D721Med (cell line): Measurements from ENCODE around the gene CRYM.

Experiments used
- DNase-seq: peaks from one replicate; pipeline ENCODE4 v3.0.0; 2011; ENCODE audit warnings: low spot score; ENCODE audit not compliant: insufficient read length
- FAIRE-seq: peaks from 2 replicates; lab custom pipeline; 2011; peaks lifted over from hg19 to GRCh38; lab: Jason Lieb, UNC
- CTCF ChIP-seq: IDR thresholded peaks from 2 replicates; pipeline ENCODE4 v1.5.1; 2012; ENCODE audit warnings: mild to moderate bottlenecking, control low read depth; ENCODE audit not compliant: insufficient read depth; ENCODE audit errors: missing control alignments

CRYM gene

GRCh38 chr16:21223787-21224186 lies 54.3 kb downstream of the CRYM start:
- FAIRE-seq = no peak
- TF ChIP-seq CTCF = no peak
- DNase-seq = no peak

- TF ChIP-seq CTCF = no peak
- FAIRE-seq (no peak), DNase-seq (no peak)
Measured at GRCh38 chr16:21222495-21223337, 55.4 kb downstream of the CRYM start.

- no peak for FAIRE-seq
Measured at GRCh38 chr16:21219551-21219950, 58.5 kb downstream of the CRYM start.

GRCh38 chr16:21218153-21218552 lies 59.9 kb downstream of the CRYM start:
- no peak for FAIRE-seq
- no peak for TF ChIP-seq CTCF
- no peak for DNase-seq

More at GRCh38 chr16:21219551-21219950, 58.5 kb downstream of the CRYM start:
- DNase-seq = no peak
- no peak for TF ChIP-seq CTCF

GRCh38 chr16:21217121-21217520 lies 61.0 kb downstream of the CRYM start:
- no peak for TF ChIP-seq CTCF
- FAIRE-seq = no peak
- DNase-seq = no peak

GRCh38 chr16:21214086-21214485 lies 64.0 kb downstream of the CRYM start:
- DNase-seq (no peak), FAIRE-seq (no peak)
- no peak for TF ChIP-seq CTCF

GRCh38 chr16:21211486-21211885 lies 66.6 kb downstream of the CRYM start, which contains the start of gene ZP2:
ZP2 (minus strand) TSS chr16:21211574; CDS start chr16:21211547, 27 bp downstream.
- TF ChIP-seq CTCF = no peak
- FAIRE-seq (no peak), DNase-seq (no peak)
